ENCODE results near the gene TAF15. TPM values are rescaled to one million over a fixed set of nuclear protein-coding genes. Genes with fewer than 3 reads are reported as not detected.

The TAF15 gene
- total and polyA plus RNA-seq, 10 of the 15 experiments (the other 5 are each of a cell fraction or from before 2014, with no cell fraction given), result 9.5 to 259 (median 40.4) TPM

GRCh38 chr17:35804658-35805192, 4.6 kb upstream of the TAF15 start (continued):
- TF ChIP-seq ZNF384 (IDR thresholded peaks at IDR 0.05; ENCODE audit: borderline replicate concordance, low read depth, low read length) (peak; percentile 46; the same call in 1 of the 2 replicates), PBX3 (IDR thresholded peaks at IDR 0.05; ENCODE audit: insufficient replicate concordance, low read depth, low read length) (no peak), FOXM1 (IDR thresholded peaks at IDR 0.05; ENCODE audit: low read depth, low read length) (peak; percentile 54; the same call in 1 of the 2 replicates), NFXL1 (IDR thresholded peaks at IDR 0.05; ENCODE audit: borderline replicate concordance) (no peak), RFX5 (IDR thresholded peaks at IDR 0.05; ENCODE audit: low read depth, low read length) (no peak), EGR1 (IDR thresholded peaks at IDR 0.05; ENCODE audit: borderline replicate concordance in 1 of 2, low read depth in 2 of 2, low read length in 2 of 2) (no peak), MAX (IDR thresholded peaks at IDR 0.05; ENCODE audit: low read depth, low read length) (no peak), CHD1 (IDR thresholded peaks at IDR 0.05; ENCODE audit: low read depth, low read length) (no peak)

DNA sequence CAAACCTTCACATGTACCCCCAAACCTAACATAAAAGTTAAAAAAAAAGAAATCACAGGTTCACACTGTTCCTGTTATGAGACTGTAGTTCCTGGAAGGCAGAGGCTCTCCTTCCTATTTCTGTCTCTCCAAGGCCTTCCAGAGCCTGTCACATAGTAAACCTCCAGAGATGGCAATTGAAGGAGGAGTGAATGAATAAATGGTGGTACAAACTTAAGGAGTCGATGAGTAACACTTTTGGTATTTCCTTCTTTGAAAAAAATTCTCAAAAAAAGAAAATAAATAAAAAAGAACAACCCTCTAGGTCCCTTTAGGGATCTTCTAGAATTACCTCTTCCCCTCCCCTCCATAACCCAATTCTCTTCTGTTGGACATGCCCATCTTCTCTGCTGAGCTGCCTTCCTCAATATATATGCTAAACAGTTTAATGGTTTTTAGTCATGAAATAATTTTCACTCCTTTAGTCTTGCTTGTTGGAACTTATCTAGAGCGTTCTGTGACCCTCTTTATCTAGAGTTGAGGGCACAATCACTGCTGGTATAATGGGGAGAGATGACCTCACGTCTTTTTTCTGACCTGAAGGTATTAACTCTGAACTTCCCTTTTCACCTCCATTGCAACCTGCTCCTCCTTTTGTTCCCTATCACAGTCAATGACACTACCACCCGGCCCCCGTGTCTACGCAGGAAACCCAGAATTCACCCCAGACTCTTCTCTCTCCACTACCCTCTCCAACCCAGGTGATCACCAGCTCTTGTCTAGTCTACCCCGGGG, 1.7 kb upstream of the TAF15 start:
- H3K9ac ChIP-seq (ENCODE audit: control insufficient read depth, insufficient read depth, low read length), result no peak overlapping the region
- ChIA-PET RAD21 (ENCODE audit: unreplicated experiment) (interaction anchor here (1.5 to 3.2 kb wide), 4 partner anchors 37 to 60 kb away, joined by 3 to 50 read pairs (median 6); no protein-coding TSS in a partner anchor), POLR2A (interaction anchor here (0.5 to 3.2 kb wide), 5 partner anchors 20 to 737 kb away, joined by 3 to 24 read pairs (median 4); partner anchors contain the start of gene GGNBP2), CTCF (interaction anchor here (1.2 to 11.6 kb wide), 10 partner anchors 11 to 271 kb away, joined by 4 to 220 read pairs (median 6); partner anchors contain the start of genes C17orf50 and SLFN12L), SMC1A (ENCODE audit: uncharacterized antibody, unreplicated experiment) (interaction anchor here (1.4 to 3.5 kb wide), 2 partner anchors 12 to 44 kb away, joined by 5 to 33 read pairs; no protein-coding TSS in a partner anchor)
- WGBS (ENCODE audit: insufficient coverage, insufficient replicate concordance, low lambda C conversion rate, missing lambda C conversion rate), result 84% methylated on average over 7 of the region's 7 CpGs
- H3K36me3 ChIP-seq (ENCODE audit: control insufficient read depth in 2 of 2, insufficient read depth in 2 of 2, low read length in 1 of 2), result 0 out of 4 replicates have a peak, but pooled peaks cover 0 to 2% of the 10 kb centered on the region in 2 experiments
- ATAC-seq (no peak), DNase-seq (ENCODE audit: low read depth, low spot score) (no peak), FAIRE-seq (no peak)
- peaks cover 34% of the 10 kb centered on the region for H3K79me2 ChIP-seq (ENCODE audit: control insufficient read depth, insufficient read depth, low read length)
- peaks cover 4% of the 10 kb centered on the region for H3K4me1 ChIP-seq (ENCODE audit: control insufficient read depth, insufficient read depth, low read length)
- BruUV-seq (replicated peaks), result no TSS peak
- peaks cover 2% of the 10 kb centered on the region; the same call in 1 of the 2 replicates for H4K20me1 ChIP-seq (ENCODE audit: control insufficient read depth, insufficient read depth)
- in situ Hi-C loops (cut with MboI), result loop anchor here (5.0 kb wide), 1 partner anchor 40 kb away; no protein-coding TSS in a partner anchor
- H3K4me2 ChIP-seq (ENCODE audit: control insufficient read depth, insufficient read depth), result no peak overlapping the region
- intact Hi-C loops (cut with micrococcal nuclease; ENCODE audit: unreplicated experiment), result loop anchor here (2.0 kb wide), 1 partner anchor 41 kb away; no protein-coding TSS in a partner anchor
- H3K4me3 ChIP-seq, result no peak overlapping the region
- no peaks in the 10 kb centered on the region for H3K9me3 ChIP-seq (replicated peaks; ENCODE audit: control insufficient read depth, insufficient read depth, low read length)
- no peaks in the 10 kb centered on the region for H3K27me3 ChIP-seq (replicated peaks in 1 of 2; ENCODE audit: control insufficient read depth in 2 of 2, insufficient read depth in 2 of 2, low read length in 1 of 2)
- H2AFZ ChIP-seq (ENCODE audit: control insufficient read depth, low read depth, low read length), result no peak overlapping the region
- H3K27ac ChIP-seq (ENCODE audit: control insufficient read depth, insufficient read depth), result no peak overlapping the region
- TF ChIP-seq BRCA1 (IDR thresholded peaks at IDR 0.05; ENCODE audit: low read depth, low read length) (no peak), USF2 (IDR thresholded peaks at IDR 0.05; ENCODE audit: borderline replicate concordance, low read depth, low read length) (no peak), TCF3 (IDR thresholded peaks at IDR 0.05; ENCODE audit: borderline replicate concordance, insufficient read depth, low read depth, low read length) (no peak), SIN3A (IDR thresholded peaks at IDR 0.05; ENCODE audit: low read depth, low read length) (no peak)
- TF ChIP-seq, protein P1, sequence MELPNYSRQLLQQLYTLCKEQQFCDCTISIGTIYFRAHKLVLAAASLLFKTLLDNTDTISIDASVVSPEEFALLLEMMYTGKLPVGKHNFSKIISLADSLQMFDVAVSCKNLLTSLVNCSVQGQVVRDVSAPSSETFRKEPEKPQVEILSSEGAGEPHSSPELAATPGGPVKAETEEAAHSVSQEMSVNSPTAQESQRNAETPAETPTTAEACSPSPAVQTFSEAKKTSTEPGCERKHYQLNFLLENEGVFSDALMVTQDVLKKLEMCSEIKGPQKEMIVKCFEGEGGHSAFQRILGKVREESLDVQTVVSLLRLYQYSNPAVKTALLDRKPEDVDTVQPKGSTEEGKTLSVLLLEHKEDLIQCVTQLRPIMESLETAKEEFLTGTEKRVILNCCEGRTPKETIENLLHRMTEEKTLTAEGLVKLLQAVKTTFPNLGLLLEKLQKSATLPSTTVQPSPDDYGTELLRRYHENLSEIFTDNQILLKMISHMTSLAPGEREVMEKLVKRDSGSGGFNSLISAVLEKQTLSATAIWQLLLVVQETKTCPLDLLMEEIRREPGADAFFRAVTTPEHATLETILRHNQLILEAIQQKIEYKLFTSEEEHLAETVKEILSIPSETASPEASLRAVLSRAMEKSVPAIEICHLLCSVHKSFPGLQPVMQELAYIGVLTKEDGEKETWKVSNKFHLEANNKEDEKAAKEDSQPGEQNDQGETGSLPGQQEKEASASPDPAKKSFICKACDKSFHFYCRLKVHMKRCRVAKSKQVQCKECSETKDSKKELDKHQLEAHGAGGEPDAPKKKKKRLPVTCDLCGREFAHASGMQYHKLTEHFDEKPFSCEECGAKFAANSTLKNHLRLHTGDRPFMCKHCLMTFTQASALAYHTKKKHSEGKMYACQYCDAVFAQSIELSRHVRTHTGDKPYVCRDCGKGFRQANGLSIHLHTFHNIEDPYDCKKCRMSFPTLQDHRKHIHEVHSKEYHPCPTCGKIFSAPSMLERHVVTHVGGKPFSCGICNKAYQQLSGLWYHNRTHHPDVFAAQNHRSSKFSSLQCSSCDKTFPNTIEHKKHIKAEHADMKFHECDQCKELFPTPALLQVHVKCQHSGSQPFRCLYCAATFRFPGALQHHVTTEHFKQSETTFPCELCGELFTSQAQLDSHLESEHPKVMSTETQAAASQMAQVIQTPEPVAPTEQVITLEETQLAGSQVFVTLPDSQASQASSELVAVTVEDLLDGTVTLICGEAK (IDR thresholded peaks at IDR 0.05; ENCODE audit: borderline replicate concordance), result no peak

All from GM12878 (cell line).